H1 (cell line): ENCODE results near the gene CFAP65. TPM values are rescaled to one million over a fixed set of nuclear protein-coding genes. Genes with fewer than 3 reads are reported as not detected.
A peak's percentile ranks its signal among the peaks of the same experiment; 100 is the strongest.

ENCODE experiments used
- CTCF ChIA-PET: fragments of 300-600 bp; sonication (Branson Sonifier 250); formaldehyde crosslinking; loops from one replicate; lab custom pipeline; 2021; ENCODE audit not compliant: partially characterized antibody; lab: Charles Lee
- POLR2A ChIA-PET: fragments of 300-600 bp; sonication (Branson Sonifier 250); formaldehyde crosslinking; loops from one replicate; lab custom pipeline; 2021; ENCODE audit warnings: inconsistent platforms; ENCODE audit not compliant: partially characterized antibody; lab: Charles Lee
- DNase-seq, 2 experiments: peaks; one replicate each; pipeline versions ENCODE4 v3.0.0 to v3.0.0-alpha.2; 2010 to 2022; ENCODE audit warnings: low spot score in 2 of 2, low read depth in 1 of 2, mixed read lengths in 1 of 2
- FAIRE-seq: peaks from 2 replicates; lab custom pipeline; 2011; peaks lifted over from hg19 to GRCh38; lab: Jason Lieb, UNC
- H2AFZ ChIP-seq: 2 replicates; pipeline ENCODE4 v1.8.1; 2012; ENCODE audit warnings: low read length, inconsistent platforms
- H2AK5ac ChIP-seq: 2 replicates; pipeline ENCODE4 v1.6.1; 2013; ENCODE audit warnings: low read depth, low read length
- H2BK120ac ChIP-seq: replicated peaks from 2 replicates; pipeline ENCODE3; 2013; ENCODE audit warnings: low read depth, low read length, inconsistent platforms
- H2BK12ac ChIP-seq: 2 replicates; pipeline ENCODE4 v1.6.1; 2013; ENCODE audit warnings: low read depth, low read length
- H2BK15ac ChIP-seq: 2 replicates; pipeline ENCODE4 v1.6.1; 2013; ENCODE audit warnings: low read length
- H2BK20ac ChIP-seq: 2 replicates; pipeline ENCODE4 v1.6.1; 2013; ENCODE audit warnings: low read length
- H2BK5ac ChIP-seq: 2 replicates; pipeline ENCODE4 v1.6.1; 2013; ENCODE audit warnings: low read depth, low read length
- H3K14ac ChIP-seq: 2 replicates; pipeline ENCODE4 v1.6.1; 2013; ENCODE audit warnings: inconsistent platforms; ENCODE audit not compliant: insufficient read length
- H3K18ac ChIP-seq: 2 replicates; pipeline ENCODE4 v1.6.1; 2013; ENCODE audit warnings: low read length; ENCODE audit errors: extremely low read depth
- H3K23ac ChIP-seq: 2 replicates; pipeline ENCODE4 v1.6.1; 2013; ENCODE audit warnings: inconsistent platforms; ENCODE audit not compliant: insufficient read length
- H3K23me2 ChIP-seq: 2 replicates; pipeline ENCODE4 v1.6.1; 2013; ENCODE audit warnings: low read depth, low read length
- H3K27ac ChIP-seq: 2 replicates; pipeline ENCODE4 v1.6.1; 2011; ENCODE audit warnings: low read depth, low read length, inconsistent platforms
- H3K27me3 ChIP-seq, 4 experiments: replicated peaks in 1 of 4; 1 replicate in 1 of 4; 2 replicates in 3 of 4; pipeline versions ENCODE4 v1.6.1 to v1.8.1; 2011 to 2013; ENCODE audit warnings: low read length in 3 of 4, mild to moderate bottlenecking in 3 of 4, inconsistent platforms in 2 of 4, mixed read lengths in 2 of 4, moderate library complexity in 1 of 4; ENCODE audit not compliant: control insufficient read depth in 3 of 4, insufficient read depth in 3 of 4; ENCODE audit errors: extremely low read depth in 1 of 4
- H3K36me3 ChIP-seq, 4 experiments: 2 replicates each; pipeline versions ENCODE4 v1.6.1 to v1.8.1; 2011 to 2013; ENCODE audit warnings: mild to moderate bottlenecking in 4 of 4, low read length in 3 of 4, moderate library complexity in 2 of 4, control low read depth in 1 of 4, inconsistent platforms in 1 of 4; ENCODE audit not compliant: insufficient read depth in 4 of 4, control insufficient read depth in 2 of 4
- H3K4ac ChIP-seq: replicated peaks from 2 replicates; pipeline ENCODE3; 2013; ENCODE audit warnings: low read length, low read depth, mixed read lengths, inconsistent platforms; ENCODE audit not compliant: insufficient read length
- H3K4me1 ChIP-seq, 4 experiments: replicated peaks in 1 of 4; 1 replicate in 1 of 4; 2 replicates in 3 of 4; pipeline versions ENCODE4 v1.6.1 to v1.8.1; 2011 to 2013; ENCODE audit warnings: low read length in 3 of 4, inconsistent platforms in 2 of 4, mixed read lengths in 1 of 4; ENCODE audit not compliant: insufficient read depth in 4 of 4, control insufficient read depth in 3 of 4
- H3K4me2 ChIP-seq, 2 experiments: 2 replicates each; pipeline versions ENCODE4 v1.6.1 to v1.8.1; 2011 to 2013; ENCODE audit warnings: low read depth in 2 of 2, low read length in 2 of 2, control low read depth in 1 of 2, inconsistent platforms in 1 of 2, mild to moderate bottlenecking in 1 of 2; ENCODE audit not compliant: insufficient read depth in 1 of 2
- H3K4me3 ChIP-seq, 4 experiments: fragments of 200-600, 300-600 bp in 1 of 4; sonication (generic), shearing (Covaris generic), sonication (Bioruptor Twin) in 1 of 4; 2 replicates each; pipeline versions ENCODE4 v1.5.1 to v1.8.1; 2011 to 2016; ENCODE audit warnings: low read length in 4 of 4, low read depth in 3 of 4, control low read depth in 2 of 4, inconsistent platforms in 2 of 4, mild to moderate bottlenecking in 2 of 4, mixed read lengths in 1 of 4, moderate library complexity in 1 of 4; ENCODE audit not compliant: insufficient read depth in 2 of 4; ENCODE audit errors: extremely low read depth in 1 of 4
- H3K56ac ChIP-seq: replicated peaks from 2 replicates; pipeline ENCODE3; 2013; ENCODE audit warnings: low read depth, mild to moderate bottlenecking, mixed read lengths, low read length, inconsistent platforms; ENCODE audit not compliant: insufficient read length
- H3K79me1 ChIP-seq: 2 replicates; pipeline ENCODE4 v1.6.1; 2013; ENCODE audit warnings: low read depth, low read length, control low read depth
- H3K79me2 ChIP-seq, 2 experiments: 2 replicates each; pipeline versions ENCODE4 v1.6.1 to v1.8.1; 2012 to 2013; ENCODE audit warnings: low read length in 2 of 2, mild to moderate bottlenecking in 2 of 2, inconsistent platforms in 1 of 2; ENCODE audit not compliant: insufficient read depth in 2 of 2, control insufficient read depth in 1 of 2
- H3K9ac ChIP-seq, 4 experiments: replicated peaks in 1 of 4; 1 replicate in 1 of 4; 2 replicates in 3 of 4; pipeline versions ENCODE4 v1.6.1 to v1.8.1; 2011 to 2013; ENCODE audit warnings: low read depth in 3 of 4, low read length in 3 of 4, control low read depth in 2 of 4, mild to moderate bottlenecking in 2 of 4, moderate library complexity in 2 of 4, inconsistent platforms in 1 of 4; ENCODE audit errors: extremely low read depth in 1 of 4
- H3K9me3 ChIP-seq, 2 experiments: 2 replicates each; pipeline versions ENCODE4 v1.6.1 to v1.8.1; 2012 to 2013; ENCODE audit warnings: mild to moderate bottlenecking in 2 of 2, moderate library complexity in 2 of 2, control low read depth in 1 of 2, inconsistent platforms in 1 of 2, low read depth in 1 of 2, low read length in 1 of 2, mixed read lengths in 1 of 2; ENCODE audit not compliant: insufficient read depth in 2 of 2
- H4K20me1 ChIP-seq, 2 experiments: replicated peaks in 1 of 2; 2 replicates each; pipeline versions ENCODE3 to v1.8.1; 2011 to 2013; ENCODE audit warnings: inconsistent platforms in 2 of 2, low read length in 2 of 2, mild to moderate bottlenecking in 1 of 2; ENCODE audit not compliant: insufficient read depth in 2 of 2, control insufficient read depth in 1 of 2
- H4K5ac ChIP-seq: 2 replicates; pipeline ENCODE4 v1.6.1; 2013; ENCODE audit warnings: low read length, low read depth, mixed read lengths, inconsistent platforms; ENCODE audit not compliant: insufficient read length
- H4K8ac ChIP-seq: 2 replicates; pipeline ENCODE4 v1.8.0; 2013; ENCODE audit warnings: mild to moderate bottlenecking, moderate library complexity, low read length, inconsistent platforms; ENCODE audit not compliant: insufficient read depth; ENCODE audit errors: extremely low read depth
- H4K91ac ChIP-seq: replicated peaks from 2 replicates; pipeline ENCODE3; 2013; ENCODE audit warnings: low read length, mixed read lengths, inconsistent platforms; ENCODE audit not compliant: insufficient read length
- CTBP2 ChIP-seq: IDR thresholded peaks from 2 replicates; pipeline ENCODE4 v1.7.0; 2011; ENCODE audit warnings: borderline replicate concordance, mild to moderate bottlenecking, moderate library complexity, mixed read lengths, low read length; ENCODE audit not compliant: insufficient read depth, insufficient read length
- KDM1A ChIP-seq: fragments of 200-600, 300-600 bp; sonication (generic); IDR thresholded peaks from 2 replicates; pipeline ENCODE4 v1.7.1; 2016; ENCODE audit warnings: mild to moderate bottlenecking, low read length, borderline replicate concordance
- POLR2AphosphoS5 ChIP-seq: IDR thresholded peaks from 2 replicates; pipeline ENCODE4 v1.6.1; 2011; ENCODE audit warnings: low read depth, low read length
- RNF2 ChIP-seq: fragments of 200-900, 300-1000 bp; sonication (generic); IDR thresholded peaks from 2 replicates; pipeline ENCODE4 v1.7.1; 2016; ENCODE audit warnings: borderline replicate concordance, low read depth, mild to moderate bottlenecking, antibody characterized with exemption, low read length; ENCODE audit not compliant: poor library complexity, severe bottlenecking; ENCODE audit errors: missing control alignments
- RXRA ChIP-seq: IDR thresholded peaks from 2 replicates; pipeline ENCODE4 v1.6.1; 2011; ENCODE audit warnings: low read depth, mild to moderate bottlenecking, low read length, moderate library complexity; ENCODE audit not compliant: insufficient read depth
- SIN3A ChIP-seq, 2 experiments: IDR thresholded peaks in 1 of 2; conservative IDR thresholded peaks in 1 of 2; 2 replicates each; pipeline ENCODE4 v1.6.1; 2011 to 2012; ENCODE audit warnings: low read length in 2 of 2, improper control_type of control experiment in 1 of 2, low read depth in 1 of 2, mild to moderate bottlenecking in 1 of 2
- WGBS, 2 experiments: shearing (Covaris generic) in 1 of 2; methylation state at CpG; one replicate each; pipeline versions ENCODE4 v1.1.6 to v1.1.7; 2013 to 2015; ENCODE audit warnings: low lambda C conversion rate in 2 of 2, mixed read lengths in 2 of 2, inconsistent platforms in 1 of 2, low coverage in 1 of 2, missing lambda C conversion rate in 1 of 2; ENCODE audit not compliant: insufficient replicate concordance in 2 of 2, insufficient coverage in 1 of 2, insufficient read length in 1 of 2; ENCODE audit errors: extremely low coverage in 1 of 2, missing lambda C conversion rate in 1 of 2; 5-methylcytosine and 5-hydroxymethylcytosine counted together
- polyA plus RNA-seq, 7 experiments: library from polyadenylated mRNA; depleted of rRNA in 3 of 7; stranded (reverse) in 5 of 7; unstranded in 2 of 7; fragments of >200 nt in 5 of 7; fragments of 200-250 nt in 2 of 7; gene quantifications; 1 replicate in 5 of 7; 2 replicates in 1 of 7; 4 replicates in 1 of 7; pipeline versions ENCODE4 v1.2.1 to v1.2.3, GENCODE V29; 2011 to 2013; ENCODE audit warnings: missing spikeins in 2 of 7, mixed read lengths in 2 of 7
- total RNA-seq: library from RNA; stranded (reverse); fragmentation: NEBNext Ultra II Directional; extraction: Animal tissue kit (Norgen Biotek cat#: 25700); gene quantifications from 2 replicates; pipeline ENCODE4 v1.2.1, GENCODE V29; 2021
- TF ChIP-seq, protein P1 (sequence below): IDR thresholded peaks from 2 replicates; pipeline ENCODE4 v1.6.1; 2011; ENCODE audit warnings: low read length, improper control_type of control experiment
- TF ChIP-seq, protein P2 (sequence below): IDR thresholded peaks from 2 replicates; pipeline ENCODE4 v1.6.1; 2012; ENCODE audit warnings: inconsistent platforms

Gene CFAP65
- total and polyA plus RNA-seq, 2 of the 8 experiments (the other 6 are each of a cell fraction or from before 2014, with no cell fraction given): 0.19 to 0.45 TPM

- Histone ChIP-seq H3K9ac (no peak overlapping the region), H3K27me3 (peaks cover 97 to 100% (median 98%) of the 10 kb centered on the region in 4 experiments), H4K20me1 (peaks cover 16 to 38% of the 10 kb centered on the region in 2 experiments), H2AK5ac (no peak overlapping the region), H2BK12ac (no peak overlapping the region), H2BK5ac (no peak overlapping the region), H3K9me3 (no peaks in the 10 kb centered on the region), H3K4ac (no peak overlapping the region), H3K18ac (no peak overlapping the region), H3K4me1 (peaks cover 0 to 21% (median 17%) of the 10 kb centered on the region in 4 experiments; a peak in 5 of 7 replicates), H2BK15ac (no peak overlapping the region), H3K4me3 (peak overlapping the region in 2 of 4 experiments; percentile 2 to 52; a peak in 3 of 8 replicates), H3K4me2 (peak overlapping the region; percentile 46 to 53; a peak in 3 of 4 replicates), H3K79me2 (no peaks in the 10 kb centered on the region), H4K8ac (peak overlapping the region; percentile 88; the same call in 1 of the 2 replicates), H3K27ac (no peak overlapping the region), H3K79me1 (no peaks in the 10 kb centered on the region), H4K5ac (no peak overlapping the region), H2AFZ (no peak overlapping the region), H2BK20ac (no peak overlapping the region), H4K91ac (no peak overlapping the region), H3K23me2 (peaks cover 3% of the 10 kb centered on the region; the same call in 1 of the 2 replicates), H3K56ac (no peak overlapping the region), H3K23ac (no peak overlapping the region), H2BK120ac (no peak overlapping the region), H3K36me3 (peaks cover 0 to 7% (median 0%) of the 10 kb centered on the region in 4 experiments; a peak in 1 of 8 replicates), H3K14ac (no peak overlapping the region)
- WGBS, 2 experiments: 3% methylated on average over 31 of the region's 49 CpGs; no CpG with 5 or more reads in 1 of the 2 experiments
- ChIA-PET CTCF (interaction anchor here (0.6 to 13.0 kb wide), 7 partner anchors 11 to 173 kb away, joined by 3 to 284 read pairs (median 3); partner anchors contain the start of gene CRYBA2), POLR2A (interaction anchor here (0.7 kb wide), 1 partner anchor 14 kb away, joined by 3 read pairs; no protein-coding TSS in a partner anchor)
- FAIRE-seq (no peak), DNase-seq (peak in 1 of 2 experiments; percentile 72)
- TF ChIP-seq RNF2 (peak; percentile 70), CTBP2 (peak; percentile 100), KDM1A (peak; percentile 43; the same call in 1 of the 2 replicates), RXRA (no peak), POLR2AphosphoS5 (no peak), SIN3A (conservative IDR thresholded peaks at IDR 0.05 in 1 of 2, IDR thresholded peaks at IDR 0.05 in 1 of 2; ENCODE audit: low read depth in 1 of 2, low read length in 2 of 2) (no peak)
- TF ChIP-seq, protein P1, sequence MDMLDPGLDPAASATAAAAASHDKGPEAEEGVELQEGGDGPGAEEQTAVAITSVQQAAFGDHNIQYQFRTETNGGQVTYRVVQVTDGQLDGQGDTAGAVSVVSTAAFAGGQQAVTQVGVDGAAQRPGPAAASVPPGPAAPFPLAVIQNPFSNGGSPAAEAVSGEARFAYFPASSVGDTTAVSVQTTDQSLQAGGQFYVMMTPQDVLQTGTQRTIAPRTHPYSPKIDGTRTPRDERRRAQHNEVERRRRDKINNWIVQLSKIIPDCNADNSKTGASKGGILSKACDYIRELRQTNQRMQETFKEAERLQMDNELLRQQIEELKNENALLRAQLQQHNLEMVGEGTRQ: no peak
- TF ChIP-seq, protein P2, sequence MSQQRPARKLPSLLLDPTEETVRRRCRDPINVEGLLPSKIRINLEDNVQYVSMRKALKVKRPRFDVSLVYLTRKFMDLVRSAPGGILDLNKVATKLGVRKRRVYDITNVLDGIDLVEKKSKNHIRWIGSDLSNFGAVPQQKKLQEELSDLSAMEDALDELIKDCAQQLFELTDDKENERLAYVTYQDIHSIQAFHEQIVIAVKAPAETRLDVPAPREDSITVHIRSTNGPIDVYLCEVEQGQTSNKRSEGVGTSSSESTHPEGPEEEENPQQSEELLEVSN: 0 out of 2 replicates have a peak, but pooled peaks have one; percentile 23
Observed at GRCh38 chr2:218985325-218986091, 55.8 kb downstream of the CFAP65 start.
